Prostate gland (tissue), 2 donors: ENCODE data around the gene TFF3.

Experiments
- CTCF ChIP-seq, 4 experiments: fragments of 200-600 bp in 2 of 4; fragments of 450-650 bp in 2 of 4; sonication (generic) in 2 of 4; IDR thresholded peaks; 1 replicate in 3 of 4; 2 replicates in 1 of 4; pipeline ENCODE4 v1.5.1; 2016 to 2019; ENCODE audit warnings: antibody characterized with exemption in 4 of 4, mild to moderate bottlenecking in 2 of 4, moderate library complexity in 2 of 4
- POLR2A ChIP-seq: fragments of 450-650 bp; IDR thresholded peaks from one replicate; pipeline ENCODE4 v1.6.1; 2016; ENCODE audit warnings: antibody characterized with exemption, mild to moderate bottlenecking
- POLR2AphosphoS5 ChIP-seq: sonication (generic); formaldehyde crosslinking; IDR thresholded peaks from one replicate; pipeline ENCODE4 v1.6.1; 2017; ENCODE audit warnings: antibody characterized with exemption

DNA sequence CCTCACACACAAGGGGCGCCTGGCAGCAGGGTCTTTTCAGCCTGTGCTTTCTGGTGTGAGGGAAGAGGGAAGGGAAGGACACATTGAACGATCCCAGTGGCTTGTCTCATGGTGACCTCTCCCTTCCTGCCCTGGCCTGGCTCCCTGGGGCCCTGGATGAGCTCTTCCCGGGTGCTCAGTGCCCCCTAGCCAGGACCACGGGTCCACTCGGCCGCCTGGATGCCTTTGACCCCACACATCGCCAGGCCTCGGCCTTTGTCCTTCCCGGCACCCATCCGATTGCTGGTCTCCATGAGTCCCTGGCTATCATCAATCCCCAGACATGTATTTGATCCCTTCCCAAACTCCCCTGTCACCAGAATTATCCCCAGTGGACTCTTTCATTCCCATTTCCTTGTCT is 6.0 kb upstream of the TFF3 start:
- no peak for TF ChIP-seq CTCF (IDR thresholded peaks at IDR 0.05)
- no peak for TF ChIP-seq POLR2AphosphoS5
- no peak for TF ChIP-seq POLR2A
